H1 (cell line): ENCODE results near the gene SPTBN1. TPM values are rescaled to one million over a fixed set of nuclear protein-coding genes. Genes with fewer than 3 reads are reported as not detected.

Experiments
- CTCF ChIA-PET: fragments of 300-600 bp; sonication (Branson Sonifier 250); formaldehyde crosslinking; loops from one replicate; lab custom pipeline; 2021; ENCODE audit not compliant: partially characterized antibody; lab: Charles Lee
- POLR2A ChIA-PET: fragments of 300-600 bp; sonication (Branson Sonifier 250); formaldehyde crosslinking; loops from one replicate; lab custom pipeline; 2021; ENCODE audit warnings: inconsistent platforms; ENCODE audit not compliant: partially characterized antibody; lab: Charles Lee
- DNase-seq, 2 experiments: peaks; one replicate each; pipeline versions ENCODE4 v3.0.0 to v3.0.0-alpha.2; 2010 to 2022; ENCODE audit warnings: low spot score in 2 of 2, low read depth in 1 of 2, mixed read lengths in 1 of 2
- FAIRE-seq: peaks from 2 replicates; lab custom pipeline; 2011; peaks lifted over from hg19 to GRCh38; lab: Jason Lieb, UNC
- H2AFZ ChIP-seq: 2 replicates; pipeline ENCODE4 v1.8.1; 2012; ENCODE audit warnings: low read length, inconsistent platforms
- H2AK5ac ChIP-seq: 2 replicates; pipeline ENCODE4 v1.6.1; 2013; ENCODE audit warnings: low read depth, low read length
- H2BK120ac ChIP-seq: replicated peaks from 2 replicates; pipeline ENCODE3; 2013; ENCODE audit warnings: low read depth, low read length, inconsistent platforms
- H2BK12ac ChIP-seq: 2 replicates; pipeline ENCODE4 v1.6.1; 2013; ENCODE audit warnings: low read depth, low read length
- H2BK15ac ChIP-seq: 2 replicates; pipeline ENCODE4 v1.6.1; 2013; ENCODE audit warnings: low read length
- H2BK20ac ChIP-seq: 2 replicates; pipeline ENCODE4 v1.6.1; 2013; ENCODE audit warnings: low read length
- H2BK5ac ChIP-seq: 2 replicates; pipeline ENCODE4 v1.6.1; 2013; ENCODE audit warnings: low read depth, low read length
- H3K14ac ChIP-seq: 2 replicates; pipeline ENCODE4 v1.6.1; 2013; ENCODE audit warnings: inconsistent platforms; ENCODE audit not compliant: insufficient read length
- H3K18ac ChIP-seq: 2 replicates; pipeline ENCODE4 v1.6.1; 2013; ENCODE audit warnings: low read length; ENCODE audit errors: extremely low read depth
- H3K23ac ChIP-seq: 2 replicates; pipeline ENCODE4 v1.6.1; 2013; ENCODE audit warnings: inconsistent platforms; ENCODE audit not compliant: insufficient read length
- H3K23me2 ChIP-seq: 2 replicates; pipeline ENCODE4 v1.6.1; 2013; ENCODE audit warnings: low read depth, low read length
- H3K27ac ChIP-seq: 2 replicates; pipeline ENCODE4 v1.6.1; 2011; ENCODE audit warnings: low read depth, low read length, inconsistent platforms
- H3K27me3 ChIP-seq, 4 experiments: replicated peaks in 1 of 4; 1 replicate in 1 of 4; 2 replicates in 3 of 4; pipeline versions ENCODE4 v1.6.1 to v1.8.1; 2011 to 2013; ENCODE audit warnings: low read length in 3 of 4, mild to moderate bottlenecking in 3 of 4, inconsistent platforms in 2 of 4, mixed read lengths in 2 of 4, moderate library complexity in 1 of 4; ENCODE audit not compliant: control insufficient read depth in 3 of 4, insufficient read depth in 3 of 4; ENCODE audit errors: extremely low read depth in 1 of 4
- H3K36me3 ChIP-seq, 4 experiments: 2 replicates each; pipeline versions ENCODE4 v1.6.1 to v1.8.1; 2011 to 2013; ENCODE audit warnings: mild to moderate bottlenecking in 4 of 4, low read length in 3 of 4, moderate library complexity in 2 of 4, control low read depth in 1 of 4, inconsistent platforms in 1 of 4; ENCODE audit not compliant: insufficient read depth in 4 of 4, control insufficient read depth in 2 of 4
- H3K4ac ChIP-seq: replicated peaks from 2 replicates; pipeline ENCODE3; 2013; ENCODE audit warnings: low read length, low read depth, mixed read lengths, inconsistent platforms; ENCODE audit not compliant: insufficient read length
- H3K4me1 ChIP-seq, 4 experiments: replicated peaks in 1 of 4; 1 replicate in 1 of 4; 2 replicates in 3 of 4; pipeline versions ENCODE4 v1.6.1 to v1.8.1; 2011 to 2013; ENCODE audit warnings: low read length in 3 of 4, inconsistent platforms in 2 of 4, mixed read lengths in 1 of 4; ENCODE audit not compliant: insufficient read depth in 4 of 4, control insufficient read depth in 3 of 4
- H3K4me2 ChIP-seq, 2 experiments: 2 replicates each; pipeline versions ENCODE4 v1.6.1 to v1.8.1; 2011 to 2013; ENCODE audit warnings: low read depth in 2 of 2, low read length in 2 of 2, control low read depth in 1 of 2, inconsistent platforms in 1 of 2, mild to moderate bottlenecking in 1 of 2; ENCODE audit not compliant: insufficient read depth in 1 of 2
- H3K4me3 ChIP-seq, 4 experiments: fragments of 200-600, 300-600 bp in 1 of 4; sonication (generic), shearing (Covaris generic), sonication (Bioruptor Twin) in 1 of 4; 2 replicates each; pipeline versions ENCODE4 v1.5.1 to v1.8.1; 2011 to 2016; ENCODE audit warnings: low read length in 4 of 4, low read depth in 3 of 4, control low read depth in 2 of 4, inconsistent platforms in 2 of 4, mild to moderate bottlenecking in 2 of 4, mixed read lengths in 1 of 4, moderate library complexity in 1 of 4; ENCODE audit not compliant: insufficient read depth in 2 of 4; ENCODE audit errors: extremely low read depth in 1 of 4
- H3K56ac ChIP-seq: replicated peaks from 2 replicates; pipeline ENCODE3; 2013; ENCODE audit warnings: low read depth, mild to moderate bottlenecking, mixed read lengths, low read length, inconsistent platforms; ENCODE audit not compliant: insufficient read length
- H3K79me1 ChIP-seq: 2 replicates; pipeline ENCODE4 v1.6.1; 2013; ENCODE audit warnings: low read depth, low read length, control low read depth
- H3K79me2 ChIP-seq, 2 experiments: 2 replicates each; pipeline versions ENCODE4 v1.6.1 to v1.8.1; 2012 to 2013; ENCODE audit warnings: low read length in 2 of 2, mild to moderate bottlenecking in 2 of 2, inconsistent platforms in 1 of 2; ENCODE audit not compliant: insufficient read depth in 2 of 2, control insufficient read depth in 1 of 2
- H3K9ac ChIP-seq, 4 experiments: replicated peaks in 1 of 4; 1 replicate in 1 of 4; 2 replicates in 3 of 4; pipeline versions ENCODE4 v1.6.1 to v1.8.1; 2011 to 2013; ENCODE audit warnings: low read depth in 3 of 4, low read length in 3 of 4, control low read depth in 2 of 4, mild to moderate bottlenecking in 2 of 4, moderate library complexity in 2 of 4, inconsistent platforms in 1 of 4; ENCODE audit errors: extremely low read depth in 1 of 4
- H3K9me3 ChIP-seq, 2 experiments: 2 replicates each; pipeline versions ENCODE4 v1.6.1 to v1.8.1; 2012 to 2013; ENCODE audit warnings: mild to moderate bottlenecking in 2 of 2, moderate library complexity in 2 of 2, control low read depth in 1 of 2, inconsistent platforms in 1 of 2, low read depth in 1 of 2, low read length in 1 of 2, mixed read lengths in 1 of 2; ENCODE audit not compliant: insufficient read depth in 2 of 2
- H4K20me1 ChIP-seq, 2 experiments: replicated peaks in 1 of 2; 2 replicates each; pipeline versions ENCODE3 to v1.8.1; 2011 to 2013; ENCODE audit warnings: inconsistent platforms in 2 of 2, low read length in 2 of 2, mild to moderate bottlenecking in 1 of 2; ENCODE audit not compliant: insufficient read depth in 2 of 2, control insufficient read depth in 1 of 2
- H4K5ac ChIP-seq: 2 replicates; pipeline ENCODE4 v1.6.1; 2013; ENCODE audit warnings: low read length, low read depth, mixed read lengths, inconsistent platforms; ENCODE audit not compliant: insufficient read length
- H4K8ac ChIP-seq: 2 replicates; pipeline ENCODE4 v1.8.0; 2013; ENCODE audit warnings: mild to moderate bottlenecking, moderate library complexity, low read length, inconsistent platforms; ENCODE audit not compliant: insufficient read depth; ENCODE audit errors: extremely low read depth
- H4K91ac ChIP-seq: replicated peaks from 2 replicates; pipeline ENCODE3; 2013; ENCODE audit warnings: low read length, mixed read lengths, inconsistent platforms; ENCODE audit not compliant: insufficient read length
- ATF3 ChIP-seq: IDR thresholded peaks from 2 replicates; pipeline ENCODE4 v1.6.1; 2011; ENCODE audit warnings: low read depth, mild to moderate bottlenecking, low read length; ENCODE audit not compliant: insufficient read depth
- GABPA ChIP-seq: IDR thresholded peaks from 2 replicates; pipeline ENCODE4 v1.6.1; 2011; ENCODE audit warnings: mild to moderate bottlenecking, low read length, moderate library complexity, borderline replicate concordance; ENCODE audit not compliant: insufficient read depth
- POU5F1 ChIP-seq: IDR thresholded peaks from 2 replicates; pipeline ENCODE4 v1.6.1; 2011; ENCODE audit warnings: low read depth, mild to moderate bottlenecking, low read length, moderate library complexity
- SP4 ChIP-seq: IDR thresholded peaks from 2 replicates; pipeline ENCODE4 v1.6.1; 2012; ENCODE audit warnings: low read length, inconsistent platforms
- WGBS, 2 experiments: shearing (Covaris generic) in 1 of 2; methylation state at CpG; one replicate each; pipeline versions ENCODE4 v1.1.6 to v1.1.7; 2013 to 2015; ENCODE audit warnings: low lambda C conversion rate in 2 of 2, mixed read lengths in 2 of 2, inconsistent platforms in 1 of 2, low coverage in 1 of 2, missing lambda C conversion rate in 1 of 2; ENCODE audit not compliant: insufficient replicate concordance in 2 of 2, insufficient coverage in 1 of 2, insufficient read length in 1 of 2; ENCODE audit errors: extremely low coverage in 1 of 2, missing lambda C conversion rate in 1 of 2; 5-methylcytosine and 5-hydroxymethylcytosine counted together
- polyA plus RNA-seq, 7 experiments: library from polyadenylated mRNA; depleted of rRNA in 3 of 7; stranded (reverse) in 5 of 7; unstranded in 2 of 7; fragments of >200 nt in 5 of 7; fragments of 200-250 nt in 2 of 7; gene quantifications; 1 replicate in 5 of 7; 2 replicates in 1 of 7; 4 replicates in 1 of 7; pipeline versions ENCODE4 v1.2.1 to v1.2.3, GENCODE V29; 2011 to 2013; ENCODE audit warnings: missing spikeins in 2 of 7, mixed read lengths in 2 of 7
- total RNA-seq: library from RNA; stranded (reverse); fragmentation: NEBNext Ultra II Directional; extraction: Animal tissue kit (Norgen Biotek cat#: 25700); gene quantifications from 2 replicates; pipeline ENCODE4 v1.2.1, GENCODE V29; 2021

SPTBN1 gene
- total and polyA plus RNA-seq, 2 of the 8 experiments (the other 6 are each of a cell fraction or from before 2014, with no cell fraction given), result 31.8 to 180 TPM

- no peak overlapping the region for H4K8ac ChIP-seq
- H2BK5ac ChIP-seq, result no peak overlapping the region
- no peak overlapping the region for H3K23ac ChIP-seq
- ChIA-PET CTCF (interaction anchor here (0.6 to 1.2 kb wide), 3 partner anchors 35 to 634 kb away, joined by 3 read pairs; no protein-coding TSS in a partner anchor), POLR2A (interaction anchor here (1.2 kb wide), 1 partner anchor 28 kb away, joined by 5 read pairs; no protein-coding TSS in a partner anchor)
- H3K27me3 ChIP-seq, result no peaks in the 10 kb centered on the region
- H4K20me1 ChIP-seq, result peaks cover 18 to 22% of the 10 kb centered on the region in 2 experiments
- no peak overlapping the region for H3K4me3 ChIP-seq
- WGBS, 2 experiments, result 87% methylated on average over 4 of the region's 4 CpGs; no CpG with 5 or more reads in 1 of the 2 experiments
- no peak overlapping the region for H3K9ac ChIP-seq
- H3K18ac ChIP-seq, result no peak overlapping the region
- no peak overlapping the region for H2BK120ac ChIP-seq
- no peak for DNase-seq
- no peaks in the 10 kb centered on the region for H3K23me2 ChIP-seq
- no peak overlapping the region for H3K27ac ChIP-seq
- no peak overlapping the region for H4K5ac ChIP-seq
- H3K9me3 ChIP-seq, result no peaks in the 10 kb centered on the region
- H2BK15ac ChIP-seq, result no peak overlapping the region
- no peak overlapping the region for H2BK12ac ChIP-seq
- no peak overlapping the region for H3K56ac ChIP-seq
- no peak overlapping the region for H3K14ac ChIP-seq
- no peak overlapping the region for H4K91ac ChIP-seq
- H3K36me3 ChIP-seq, result no peaks in the 10 kb centered on the region
- peaks cover 11 to 100% of the 10 kb centered on the region in 2 experiments; a peak in 3 of 4 replicates for H3K79me2 ChIP-seq
- no peak overlapping the region for H3K4me2 ChIP-seq
- H3K79me1 ChIP-seq, result peaks cover 7% of the 10 kb centered on the region; the same call in 1 of the 2 replicates
- no peak for FAIRE-seq
- no peak overlapping the region for H3K4ac ChIP-seq
- no peak overlapping the region for H2AK5ac ChIP-seq
- no peak overlapping the region for H2BK20ac ChIP-seq
- no peak overlapping the region for H2AFZ ChIP-seq
- no peak for TF ChIP-seq POU5F1
- TF ChIP-seq GABPA, result no peak
- TF ChIP-seq SP4, result no peak
- no peak for TF ChIP-seq ATF3
- peaks cover 2 to 12% (median 11%) of the 10 kb centered on the region in 4 experiments; a peak in 6 of 7 replicates for H3K4me1 ChIP-seq
These were observed 130.4 kb downstream of the SPTBN1 start for GRCh38 chr2:54586494-54586893.
